Neural cell (in vitro differentiated cells): Measurements from ENCODE around the gene FCMR.

Experiments used
- CTCF ChIP-seq: fragments of 450-650 bp; IDR thresholded peaks from 2 replicates; pipeline ENCODE4 v1.5.1; 2014; ENCODE audit warnings: antibody characterized with exemption, mild to moderate bottlenecking, moderate library complexity; ENCODE audit not compliant: poor library complexity, severe bottlenecking
- EP300 ChIP-seq: fragments of 450-650 bp; conservative IDR thresholded peaks from 2 replicates; pipeline ENCODE4 v1.6.1; 2014; ENCODE audit warnings: antibody characterized with exemption, mild to moderate bottlenecking, moderate library complexity; ENCODE audit not compliant: poor library complexity, severe bottlenecking
- EZH2 ChIP-seq: fragments of 200-600, 300-800 bp; shearing (Covaris generic), sonication (generic); IDR thresholded peaks from 2 replicates; pipeline ENCODE4 v1.6.1; 2014; ENCODE audit warnings: antibody characterized with exemption, low read length, borderline replicate concordance, mild to moderate bottlenecking; ENCODE audit not compliant: insufficient read depth, poor library complexity, severe bottlenecking
- MXI1 ChIP-seq: fragments of 450-650 bp; conservative IDR thresholded peaks from 2 replicates; pipeline ENCODE4 v1.6.1; 2014; ENCODE audit warnings: antibody characterized with exemption, mild to moderate bottlenecking; ENCODE audit not compliant: poor library complexity, severe bottlenecking
- POLR2AphosphoS5 ChIP-seq: IDR thresholded peaks from 2 replicates; pipeline ENCODE4 v1.6.1; 2012
- RAD21 ChIP-seq: fragments of 450-650 bp; conservative IDR thresholded peaks from 2 replicates; pipeline ENCODE4 v1.6.1; 2014; ENCODE audit warnings: antibody characterized with exemption, mild to moderate bottlenecking, moderate library complexity
- REST ChIP-seq: IDR thresholded peaks from 2 replicates; pipeline ENCODE4 v1.6.1; 2012; ENCODE audit warnings: borderline replicate concordance
- TAF1 ChIP-seq: IDR thresholded peaks from 2 replicates; pipeline ENCODE4 v1.6.1; 2012; ENCODE audit warnings: low read depth

GRCh38 chr1:206925106-206925736, 3.5 kb upstream of the FCMR start:
- no peak for TF ChIP-seq EZH2
- no peak for TF ChIP-seq CTCF
- TF ChIP-seq POLR2AphosphoS5: no peak
- TF ChIP-seq MXI1: no peak
- TF ChIP-seq TAF1: no peak
- no peak for TF ChIP-seq REST
- TF ChIP-seq RAD21: no peak
- TF ChIP-seq EP300: no peak
